ENCODE data around the gene WDR87. TPM values are rescaled to one million over a fixed set of nuclear protein-coding genes. Genes with fewer than 3 reads are reported as not detected.

WDR87 gene
- not detected in 2 replicates for total RNA-seq

GRCh38 chr19:37905946-37906868, at the start of gene WDR87:
Gene WDR87, minus strand, starts transcription at chr19:37906594. Its CDS starts 8,355 bp downstream, at chr19:37898239.

GRCh38 chr19:37906869-37907734, 708 bp upstream of the WDR87 start, which contains the start of gene SIPA1L3:
Gene SIPA1L3, plus strand, starts transcription at chr19:37907208. Its CDS starts 174,358 bp downstream, at chr19:38081566.

Other genes starting within 250 kb of the WDR87 start
- gene ZNF607, start 186.8 kb downstream of the WDR87 start, total RNA-seq = 3.8 and 6.8 TPM in 2 replicates
- gene ZNF573, start 127.0 kb downstream of the WDR87 start, total RNA-seq = 4.4 and 8.5 TPM in 2 replicates
- 13.2 and 23.6 TPM in 2 replicates for gene SIPA1L3, start 614 bp upstream of the WDR87 start, total RNA-seq